Astrocyte of the spinal cord (primary cell): ENCODE measurements around the gene CCDC54.
A peak's percentile ranks its signal among the peaks of the same experiment; 100 is the strongest.

Source experiments
- DNase-seq: peaks from one replicate; pipeline ENCODE4 v3.0.0; 2011; ENCODE audit warnings: low read depth, low spot score
- H3K4me3 ChIP-seq: 2 replicates; pipeline ENCODE4 v1.5.1; 2011; ENCODE audit warnings: low read depth, mild to moderate bottlenecking, low read length, moderate library complexity
- CTCF ChIP-seq: IDR thresholded peaks from 2 replicates; pipeline ENCODE4 v1.5.1; 2012; ENCODE audit warnings: low read depth, mild to moderate bottlenecking, low read length, inconsistent platforms
- in situ Hi-C: cut with HindIII; loops from 2 replicates; pipeline ENCODE4 v1.10.0; 2017; ENCODE audit warnings: low sequenced_read_pairs

Gene CCDC54

DNA sequence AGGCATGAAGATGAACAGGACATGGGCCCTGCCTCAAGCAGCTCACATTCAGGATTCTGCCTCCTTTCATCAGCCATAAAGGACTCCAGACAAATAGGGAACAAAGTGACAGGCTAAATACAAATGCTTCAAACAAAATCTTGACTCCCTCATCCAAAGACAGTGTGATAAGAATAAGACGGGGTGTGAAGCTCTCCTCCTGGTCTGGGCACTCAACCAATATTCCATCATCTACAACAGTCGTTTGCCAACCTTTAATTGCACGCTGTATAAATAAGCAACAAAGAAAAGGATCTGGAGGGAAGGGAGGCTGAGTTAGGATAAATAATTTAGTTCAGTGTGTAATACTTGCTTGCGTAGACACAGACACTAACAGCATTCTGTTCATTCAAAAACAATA is 5.4 kb downstream of the CCDC54 start:
- no peak for TF ChIP-seq CTCF
- in situ Hi-C loops = no loop called here
- H3K4me3 ChIP-seq = no peak overlapping the region
- no peak for DNase-seq

DNA sequence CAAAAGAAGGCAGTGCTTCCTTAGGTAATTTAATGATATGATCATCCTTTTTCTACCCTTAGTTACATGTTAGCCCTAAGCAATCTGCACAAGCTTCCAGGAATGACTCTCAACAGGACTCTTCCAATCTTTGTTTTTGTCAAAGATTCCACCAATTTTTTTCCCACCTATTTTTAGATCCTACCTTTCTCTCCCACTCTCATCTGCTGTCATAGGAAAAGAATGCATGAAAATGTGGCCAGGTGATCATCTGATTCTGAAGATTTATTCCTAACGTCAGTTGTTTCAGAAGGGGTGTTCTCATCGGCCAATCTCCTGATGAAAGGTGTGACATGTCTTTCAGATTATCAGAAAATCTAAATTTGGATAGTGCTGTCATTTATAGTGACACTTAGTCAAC is 7.2 kb downstream of the CCDC54 start:
- no peak for DNase-seq
- TF ChIP-seq CTCF = no peak
- no peak overlapping the region for H3K4me3 ChIP-seq
- in situ Hi-C loops = no loop called here

GRCh38 chr3:107384907-107385306 is 7.7 kb downstream of the CCDC54 start:
- TF ChIP-seq CTCF = no peak
- in situ Hi-C loops = no loop called here
- DNase-seq = no peak
- no peak overlapping the region for H3K4me3 ChIP-seq

GRCh38 chr3:107387555-107387954 is 10.3 kb downstream of the CCDC54 start:
- TF ChIP-seq CTCF = no peak
- H3K4me3 ChIP-seq = no peak overlapping the region
- in situ Hi-C loops = no loop called here
- no peak for DNase-seq

GRCh38 chr3:107392549-107393165 is 15.4 kb downstream of the CCDC54 start:
- in situ Hi-C loops = no loop called here
- no peak for TF ChIP-seq CTCF
- peak; percentile 54 for DNase-seq
- no peak overlapping the region for H3K4me3 ChIP-seq

- in situ Hi-C loops = no loop called here
- DNase-seq = no peak
- TF ChIP-seq CTCF = no peak
- H3K4me3 ChIP-seq = no peak overlapping the region
Observed at GRCh38 chr3:107394502-107394901, 17.3 kb downstream of the CCDC54 start.

- no peak for DNase-seq
- H3K4me3 ChIP-seq = no peak overlapping the region
- in situ Hi-C loops = no loop called here
- no peak for TF ChIP-seq CTCF
Observed at GRCh38 chr3:107395066-107395465, 17.8 kb downstream of the CCDC54 start.
